ENCODE measurements around the gene FHL5.

Gene FHL5

DNA sequence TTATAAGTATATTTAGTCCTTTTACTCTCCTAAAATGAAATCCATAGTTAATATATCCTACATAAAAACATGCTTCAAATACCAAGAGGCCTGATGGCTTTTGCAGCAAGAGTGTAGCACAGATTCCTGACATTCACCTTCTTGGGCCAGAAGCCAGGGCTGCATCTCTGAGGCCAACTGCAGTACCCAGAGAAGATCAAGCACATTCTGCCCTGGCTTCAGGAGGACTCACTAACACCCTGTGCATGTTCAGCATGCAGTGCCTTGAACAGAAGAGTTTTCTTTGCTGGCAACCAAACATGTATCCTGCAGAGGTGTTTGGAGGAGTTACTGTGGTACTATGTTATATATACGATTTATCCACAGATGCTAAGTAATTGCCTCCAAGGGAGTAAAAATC is 90.3 kb downstream of the FHL5 start:
- FAIRE-seq, result no peak
- TF ChIP-seq, protein P1, sequence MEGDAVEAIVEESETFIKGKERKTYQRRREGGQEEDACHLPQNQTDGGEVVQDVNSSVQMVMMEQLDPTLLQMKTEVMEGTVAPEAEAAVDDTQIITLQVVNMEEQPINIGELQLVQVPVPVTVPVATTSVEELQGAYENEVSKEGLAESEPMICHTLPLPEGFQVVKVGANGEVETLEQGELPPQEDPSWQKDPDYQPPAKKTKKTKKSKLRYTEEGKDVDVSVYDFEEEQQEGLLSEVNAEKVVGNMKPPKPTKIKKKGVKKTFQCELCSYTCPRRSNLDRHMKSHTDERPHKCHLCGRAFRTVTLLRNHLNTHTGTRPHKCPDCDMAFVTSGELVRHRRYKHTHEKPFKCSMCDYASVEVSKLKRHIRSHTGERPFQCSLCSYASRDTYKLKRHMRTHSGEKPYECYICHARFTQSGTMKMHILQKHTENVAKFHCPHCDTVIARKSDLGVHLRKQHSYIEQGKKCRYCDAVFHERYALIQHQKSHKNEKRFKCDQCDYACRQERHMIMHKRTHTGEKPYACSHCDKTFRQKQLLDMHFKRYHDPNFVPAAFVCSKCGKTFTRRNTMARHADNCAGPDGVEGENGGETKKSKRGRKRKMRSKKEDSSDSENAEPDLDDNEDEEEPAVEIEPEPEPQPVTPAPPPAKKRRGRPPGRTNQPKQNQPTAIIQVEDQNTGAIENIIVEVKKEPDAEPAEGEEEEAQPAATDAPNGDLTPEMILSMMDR (IDR thresholded peaks at IDR 0.05; ENCODE audit: insufficient read depth, missing control alignments), result no peak
- no peak for DNase-seq (ENCODE audit: insufficient read length, low spot score)

- DNase-seq (ENCODE audit: insufficient read length, low spot score) (no peak), FAIRE-seq (no peak)
- TF ChIP-seq, protein P1 (IDR thresholded peaks at IDR 0.05; ENCODE audit: insufficient read depth, missing control alignments), result no peak
Measured at GRCh38 chr6:96656567-96656966, 93.6 kb downstream of the FHL5 start.

- TF ChIP-seq, protein P1 (IDR thresholded peaks at IDR 0.05; ENCODE audit: insufficient read depth, missing control alignments), result no peak
Measured at GRCh38 chr6:96657344-96657743, 94.4 kb downstream of the FHL5 start.

GRCh38 chr6:96659084-96659845 is 96.3 kb downstream of the FHL5 start:
- FAIRE-seq (no peak), DNase-seq (ENCODE audit: insufficient read length, low spot score) (no peak)
- TF ChIP-seq, protein P1 (IDR thresholded peaks at IDR 0.05; ENCODE audit: insufficient read depth, missing control alignments), result no peak

More at GRCh38 chr6:96657344-96657743, 94.4 kb downstream of the FHL5 start:
- DNase-seq (ENCODE audit: insufficient read length, low spot score) (no peak), FAIRE-seq (no peak)

Data from D721Med (cell line).